Measurements from ENCODE around the gene PAQR7.

The PAQR7 gene

DNA sequence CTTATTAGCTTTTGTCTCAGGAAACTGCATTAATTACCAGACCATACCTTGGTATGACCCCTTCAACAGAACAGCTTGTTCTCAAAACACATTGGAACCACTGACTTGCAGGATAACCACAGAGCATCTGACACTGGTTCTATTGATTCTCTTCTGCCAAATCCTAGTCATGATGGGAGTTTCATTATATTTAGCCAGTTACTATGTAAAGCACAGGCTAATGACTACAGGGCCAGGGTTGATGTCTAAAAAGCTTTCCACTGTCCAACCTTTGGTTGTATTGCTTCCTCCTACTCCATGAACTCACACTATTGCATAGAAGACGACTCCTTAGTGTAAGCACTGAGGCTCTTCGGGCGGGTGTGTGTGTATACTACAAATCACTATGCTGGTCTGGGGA, 27.0 kb upstream of the PAQR7 start:
- DNase-seq (ENCODE audit: low read depth, low spot score), result no peak

DNA sequence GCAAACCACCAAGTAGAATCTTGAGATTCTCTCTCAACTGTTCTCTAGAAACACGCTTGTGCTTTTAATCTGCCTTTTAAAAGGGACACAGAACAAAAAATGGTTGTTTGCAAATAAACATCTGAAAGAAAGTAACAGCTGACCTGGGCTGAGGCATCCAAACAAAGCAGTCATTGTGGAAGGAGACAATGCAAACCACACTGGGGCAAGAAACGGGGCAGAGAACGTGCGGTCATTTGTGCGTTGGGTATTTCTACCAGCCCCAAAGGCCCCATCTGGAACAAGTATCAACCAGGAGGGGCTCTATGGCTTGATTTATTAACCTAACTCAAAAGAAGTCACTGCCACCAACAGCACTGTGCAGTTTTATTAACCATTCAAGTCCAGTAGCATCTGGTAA, 24.7 kb upstream of the PAQR7 start:
- DNase-seq (ENCODE audit: low read depth, low spot score), result no peak

DNA sequence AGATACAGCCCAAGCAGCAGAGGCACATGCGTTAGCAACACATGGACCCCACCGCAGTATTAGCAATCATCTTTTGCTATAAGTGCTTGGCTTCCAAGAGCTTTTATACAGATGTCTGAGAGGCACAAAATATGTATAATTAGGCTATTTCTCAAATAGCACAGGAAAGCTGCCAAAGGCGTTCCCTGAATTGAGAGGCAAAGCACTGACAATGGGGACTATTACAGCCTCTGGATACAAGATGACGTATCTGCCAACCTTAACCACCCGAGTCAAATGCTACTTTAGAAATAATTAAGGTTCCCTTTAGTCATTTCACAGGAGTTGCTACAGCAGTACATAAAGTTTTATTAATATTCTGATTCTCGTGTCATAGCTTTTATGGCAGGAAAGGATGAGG, 24.3 kb upstream of the PAQR7 start:
- no peak for DNase-seq (ENCODE audit: low read depth, low spot score)

DNA sequence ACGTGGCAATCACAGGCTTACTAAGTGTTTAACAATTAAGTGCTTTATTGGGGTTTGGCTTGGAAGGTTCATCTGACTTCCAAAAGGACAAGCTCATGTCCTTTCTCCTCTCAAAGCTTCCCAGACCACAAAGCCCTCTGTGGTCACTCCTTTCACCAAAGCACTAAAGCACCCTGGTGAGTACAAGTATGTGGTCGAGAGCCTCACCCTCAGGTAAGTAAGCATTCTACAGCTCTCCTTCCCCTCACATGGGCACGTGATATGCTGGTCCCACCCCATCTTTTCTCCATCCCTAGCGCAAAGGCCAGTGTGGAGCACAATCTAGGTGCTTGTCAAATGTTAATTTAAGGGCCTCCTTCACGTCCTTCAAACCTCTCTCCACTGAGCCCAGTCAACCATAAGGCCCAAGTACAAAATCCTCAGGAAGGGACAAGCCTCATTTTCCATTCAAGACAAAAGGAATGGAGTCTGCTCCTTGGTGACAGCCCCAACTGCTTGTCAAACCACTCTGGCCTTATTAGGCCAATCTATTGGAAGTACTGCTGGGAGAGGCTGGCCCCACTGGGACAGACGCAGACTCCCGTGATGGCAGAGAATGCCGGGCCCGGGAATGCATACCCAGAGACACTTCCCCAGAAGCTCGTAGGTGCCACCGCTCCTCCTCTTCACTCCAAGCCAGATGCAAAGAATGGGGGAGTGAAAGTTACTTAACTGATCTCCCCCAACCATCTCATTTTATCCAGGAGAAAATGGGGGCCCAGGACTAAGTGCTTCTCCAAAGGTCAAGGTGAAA, 22.9 kb upstream of the PAQR7 start:
- no peak for DNase-seq (ENCODE audit: low read depth, low spot score)

DNA sequence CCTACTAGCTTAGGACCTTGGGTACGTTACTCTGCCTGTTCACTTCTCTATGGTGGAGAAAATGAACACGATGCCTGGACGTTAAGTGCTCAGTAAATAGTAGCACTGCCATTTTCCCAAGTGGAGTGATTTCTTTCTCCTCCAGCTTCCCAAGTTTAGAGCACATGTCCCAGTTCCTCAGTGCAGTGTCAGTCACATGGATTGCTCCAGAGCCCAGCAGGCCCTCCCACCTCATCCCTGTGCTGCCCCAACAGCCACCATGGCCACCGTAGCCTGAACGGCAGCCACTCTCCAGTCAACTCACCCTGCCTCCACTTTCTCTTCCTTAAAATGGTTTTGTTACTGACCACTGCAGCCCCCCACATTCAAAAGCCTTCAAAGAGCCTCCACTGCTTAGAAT, 22.2 kb upstream of the PAQR7 start:
- no peak for DNase-seq (ENCODE audit: low read depth, low spot score)

DNA sequence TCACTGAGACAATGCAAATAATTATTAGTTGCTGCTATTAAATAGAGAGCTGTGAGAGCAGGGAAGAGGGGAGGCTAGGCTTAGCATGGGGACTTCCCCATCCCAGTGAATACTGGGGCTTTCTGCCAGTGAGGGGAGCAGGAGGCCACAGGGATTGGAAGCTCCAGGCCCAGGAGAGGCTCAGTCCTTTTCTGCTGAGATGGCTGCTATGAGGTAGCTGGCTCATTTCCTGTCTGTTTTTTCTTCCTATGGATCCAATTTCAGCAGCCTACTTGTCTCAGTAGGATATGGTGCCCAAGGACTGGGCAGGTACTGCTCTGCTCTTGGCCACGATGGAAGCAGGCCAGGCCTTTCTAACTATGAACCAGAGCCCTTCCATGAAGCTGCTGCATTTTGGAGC, 20.8 kb upstream of the PAQR7 start:
- no peak for DNase-seq (ENCODE audit: low read depth, low spot score)

DNA sequence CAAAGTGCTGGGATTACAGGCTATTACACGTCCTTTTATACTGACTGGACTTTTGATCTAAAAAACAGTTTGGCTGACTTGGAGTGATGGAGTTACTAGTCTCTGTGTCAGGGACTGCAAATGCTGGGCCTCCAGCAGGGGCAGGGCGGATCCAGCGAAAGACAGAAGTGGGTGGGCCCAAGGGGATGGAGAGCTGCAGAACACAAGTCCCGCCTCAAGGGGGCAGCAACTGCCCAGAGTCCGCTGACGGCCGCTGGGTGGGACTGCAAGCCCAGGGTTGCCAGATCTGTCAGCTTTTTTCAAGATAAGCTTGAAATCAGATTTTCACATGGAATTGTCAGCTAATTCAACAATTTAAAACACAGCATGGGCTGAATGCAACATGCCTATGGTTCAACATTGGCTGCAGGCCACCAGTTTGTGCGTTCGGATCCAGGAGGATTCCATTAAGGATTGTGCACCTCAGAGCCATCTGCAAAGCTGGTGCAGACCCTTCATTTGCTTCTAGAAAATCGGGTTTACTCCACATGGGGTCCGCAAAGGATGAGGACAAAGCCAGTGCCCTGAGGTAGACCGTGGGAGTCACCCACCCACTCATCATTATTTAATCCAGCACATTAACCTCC, 20.0 kb upstream of the PAQR7 start:
- peak; percentile 89 for DNase-seq (ENCODE audit: low read depth, low spot score)

DNA sequence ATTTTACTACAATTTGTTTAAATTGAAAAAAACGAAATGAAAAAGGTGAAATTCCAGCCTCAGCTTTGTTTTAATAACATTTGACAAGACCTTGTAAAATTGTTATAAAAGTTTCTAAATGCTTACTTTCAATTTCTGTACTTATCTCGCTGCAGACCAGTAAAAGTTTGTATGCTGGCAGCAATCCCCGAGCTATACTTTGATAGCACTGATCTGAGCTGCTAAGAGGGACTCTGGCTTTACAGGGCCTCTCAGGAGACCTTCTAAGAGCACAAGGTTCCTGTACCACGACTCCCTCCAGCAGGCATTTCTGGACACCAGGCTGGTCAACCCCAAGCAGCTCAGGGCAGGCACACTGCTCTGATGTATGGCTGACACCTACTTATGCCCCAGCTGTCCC, 17.6 kb upstream of the PAQR7 start:
- DNase-seq (ENCODE audit: low read depth, low spot score), result no peak

DNA sequence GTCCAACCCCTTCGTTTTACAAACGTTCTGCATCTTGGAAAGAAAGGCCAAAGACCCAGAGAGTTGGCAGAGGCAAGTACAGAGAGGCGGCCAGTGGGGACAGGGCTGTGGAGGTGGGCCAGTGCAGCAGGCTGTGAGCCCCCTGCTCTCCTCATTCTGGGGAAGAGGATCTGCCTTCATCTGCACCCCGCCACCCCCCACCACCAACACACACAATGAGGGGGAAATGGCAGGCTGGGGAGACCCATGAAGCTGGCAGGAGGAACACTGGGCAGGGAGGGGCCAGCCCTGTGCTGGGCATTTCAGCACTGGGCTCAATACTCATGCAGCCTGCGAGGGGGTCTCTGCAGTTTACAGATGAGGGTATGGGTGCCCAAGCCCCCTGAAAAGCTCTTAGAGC, 16.1 kb upstream of the PAQR7 start:
- DNase-seq (ENCODE audit: low read depth, low spot score), result no peak

DNA sequence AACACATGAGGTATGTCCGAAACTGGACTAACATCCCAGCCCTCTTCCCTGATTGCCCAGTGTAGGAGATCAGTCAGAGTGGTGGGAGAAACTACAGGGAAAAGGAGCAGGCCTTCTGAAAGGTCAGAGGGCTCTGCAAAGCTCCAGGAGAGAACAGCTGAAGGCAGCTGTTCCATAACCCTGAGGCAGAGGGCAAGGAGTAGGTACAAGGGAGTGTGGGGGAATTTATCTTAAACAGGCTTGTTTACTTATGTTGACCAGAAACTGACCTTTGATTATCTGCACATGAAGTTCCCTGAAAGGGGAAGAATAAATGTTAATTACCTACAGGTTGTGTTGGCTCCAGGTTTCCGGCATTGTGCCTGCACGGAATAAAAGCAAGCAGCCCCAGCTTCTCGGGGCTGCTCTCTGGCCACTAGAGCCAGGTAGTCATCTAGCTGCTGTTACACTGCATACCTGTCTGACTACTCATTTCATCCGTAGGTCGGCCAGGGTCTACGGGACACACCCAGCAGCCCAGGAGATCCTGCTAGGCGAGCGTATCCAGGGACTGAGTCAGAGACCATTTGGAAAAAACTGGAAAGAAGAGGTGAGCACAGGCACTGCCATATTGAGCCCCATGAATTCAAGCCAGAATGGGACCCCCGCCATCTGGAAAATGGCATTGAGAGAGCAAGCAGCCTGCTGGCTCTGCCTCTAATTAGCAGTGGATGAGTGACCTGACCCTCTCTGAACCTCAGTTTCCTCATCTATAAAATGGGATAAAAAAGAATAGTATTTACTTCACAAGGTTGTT, 14.9 kb upstream of the PAQR7 start:
- DNase-seq (ENCODE audit: low read depth, low spot score), result no peak

DNA sequence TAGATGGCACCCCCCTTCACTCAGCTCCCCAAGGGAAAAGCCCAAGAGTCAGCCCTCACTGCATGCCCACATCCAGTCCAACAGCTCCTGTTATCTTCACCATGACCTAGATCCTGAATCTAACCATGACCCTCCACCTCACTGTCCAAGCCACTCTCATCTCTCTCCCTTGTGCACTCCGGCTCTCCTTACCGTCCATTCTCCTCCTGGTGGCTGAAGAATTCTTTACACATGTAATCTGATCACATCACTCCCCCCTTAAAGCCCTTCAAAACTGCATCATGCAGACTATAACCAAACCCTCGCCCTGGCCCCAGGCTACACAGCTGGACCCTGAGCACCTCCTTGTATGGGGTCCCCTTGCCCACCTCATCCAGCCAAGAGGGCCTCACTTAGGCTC, 14.0 kb upstream of the PAQR7 start:
- DNase-seq (ENCODE audit: low read depth, low spot score), result no peak

DNA sequence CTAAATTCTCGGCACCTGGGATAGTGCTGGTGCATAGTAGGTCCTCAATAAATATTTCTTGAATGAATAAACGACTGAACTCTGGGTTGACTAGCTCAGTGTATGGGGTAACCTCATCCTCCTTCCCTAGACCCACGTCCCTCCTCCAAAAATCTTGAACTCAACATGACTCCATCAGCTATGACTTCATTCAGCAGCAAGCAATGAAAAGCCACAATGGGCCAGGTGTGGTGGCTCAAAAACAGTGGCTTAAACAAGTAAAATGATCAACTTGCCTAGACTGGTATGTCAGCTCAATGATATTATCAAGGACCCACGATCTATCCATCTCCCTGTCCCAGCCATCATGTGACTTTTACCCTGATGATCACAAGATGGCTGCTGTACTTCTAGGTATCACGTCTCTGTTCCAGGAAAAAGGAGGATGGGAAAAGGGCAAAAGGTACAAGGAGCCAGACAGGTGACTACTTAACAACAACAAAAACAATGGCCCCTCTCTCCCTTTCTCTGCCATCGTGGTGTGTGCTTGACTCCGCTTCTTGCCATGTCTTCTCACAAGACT, 13.0 kb upstream of the PAQR7 start:
- no peak for DNase-seq (ENCODE audit: low read depth, low spot score)

DNA sequence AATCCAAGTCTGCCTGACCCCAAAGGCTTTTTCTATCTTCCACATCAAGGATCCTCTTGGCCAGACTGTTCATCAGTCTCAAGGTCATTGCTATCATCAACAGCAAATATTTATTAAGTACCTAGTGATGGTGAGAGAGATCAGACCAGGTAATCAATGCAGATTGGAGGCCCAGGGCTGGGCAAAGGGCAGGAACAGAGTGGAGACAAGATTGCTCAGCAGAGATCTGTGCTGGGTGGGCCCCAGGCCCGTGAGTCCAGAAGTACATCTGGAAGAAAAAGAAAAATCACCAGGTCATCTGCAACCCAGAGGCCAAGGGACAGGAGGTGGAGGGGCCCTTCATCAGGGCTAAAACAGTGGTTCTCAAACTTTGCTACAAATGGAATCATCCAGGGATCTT, 10.1 kb upstream of the PAQR7 start:
- DNase-seq (ENCODE audit: low read depth, low spot score), result no peak

DNA sequence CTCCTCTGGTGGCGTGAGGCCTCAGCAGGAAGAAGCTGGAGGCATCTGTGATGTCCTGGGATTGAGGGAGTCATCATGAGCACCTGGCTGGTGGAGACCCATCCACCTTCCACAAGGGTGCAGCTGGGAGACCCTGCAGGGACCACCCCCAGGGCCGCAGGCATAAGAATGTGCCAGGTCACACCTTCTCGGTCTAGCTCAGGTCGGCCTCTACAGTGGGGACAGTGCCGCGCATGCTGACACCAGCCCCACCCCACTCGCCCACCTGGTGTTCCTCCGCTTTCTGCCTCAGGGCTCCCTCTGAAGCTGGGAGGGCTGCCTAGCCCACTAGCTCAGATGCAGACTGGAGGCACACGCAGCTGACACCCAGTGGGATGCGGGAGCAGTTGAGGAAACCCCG, 5.8 kb upstream of the PAQR7 start:
- no peak for DNase-seq (ENCODE audit: low read depth, low spot score)

DNA sequence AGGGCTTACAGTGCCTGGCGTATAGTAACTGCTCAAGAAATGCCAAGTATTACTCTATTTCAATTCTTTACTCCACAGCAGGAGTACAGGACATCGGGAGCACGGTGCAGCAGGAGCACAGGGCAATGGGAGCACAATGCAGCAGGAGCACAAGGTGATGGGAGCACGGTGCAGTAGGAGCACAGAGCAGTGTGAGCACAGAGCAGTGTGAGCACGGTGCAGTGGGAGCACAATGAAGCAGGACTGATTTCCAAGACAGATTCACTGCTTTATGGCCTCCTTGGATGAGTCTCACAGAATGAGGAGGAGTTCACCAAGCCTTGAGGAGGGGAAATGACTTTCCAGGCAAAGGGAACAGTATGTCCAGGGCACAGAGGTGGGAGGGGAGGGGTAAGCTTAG, 5.0 kb upstream of the PAQR7 start:
- DNase-seq (ENCODE audit: low read depth, low spot score), result no peak

DNA sequence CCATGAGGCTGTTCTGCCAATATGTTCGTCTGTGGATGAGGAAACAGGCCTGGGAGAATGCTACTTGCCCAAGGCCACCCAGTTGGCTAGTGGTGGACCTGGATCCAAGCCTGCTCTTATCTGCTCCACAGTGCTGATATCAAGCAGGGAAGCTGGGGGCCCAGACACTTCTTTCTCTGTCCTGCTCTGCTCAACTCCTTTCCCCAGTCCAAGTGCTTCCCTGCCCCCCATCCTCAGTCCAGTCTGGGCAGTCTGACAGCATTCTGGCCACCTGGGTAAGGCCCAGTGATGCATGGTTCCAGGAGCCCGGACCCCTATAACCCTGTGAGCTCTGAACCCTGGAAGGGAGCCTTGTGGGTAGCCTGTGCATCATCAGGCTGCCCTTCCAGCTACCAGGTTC, 4.2 kb upstream of the PAQR7 start:
- DNase-seq (ENCODE audit: low read depth, low spot score), result no peak

DNA sequence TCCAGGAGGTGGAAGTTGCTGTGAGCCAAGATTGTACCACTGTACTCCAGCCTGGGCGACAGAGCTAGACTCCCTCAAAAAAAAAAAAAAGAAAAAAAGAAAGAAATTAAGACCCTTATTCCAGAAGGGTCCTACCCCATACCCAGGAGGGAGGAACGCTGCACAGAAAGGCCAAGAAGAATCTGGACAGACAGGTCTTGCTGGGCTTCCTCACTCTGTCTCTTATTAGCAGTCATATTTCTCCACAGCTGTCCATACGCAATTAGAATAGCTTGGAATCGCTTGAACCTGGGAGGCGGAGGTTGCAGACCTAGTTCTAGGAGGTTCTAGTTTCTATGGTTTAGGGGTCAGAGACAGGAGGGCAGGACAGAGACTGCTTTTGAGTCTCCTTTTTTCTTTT, 3.2 kb upstream of the PAQR7 start:
- no peak for DNase-seq (ENCODE audit: low read depth, low spot score)

DNA sequence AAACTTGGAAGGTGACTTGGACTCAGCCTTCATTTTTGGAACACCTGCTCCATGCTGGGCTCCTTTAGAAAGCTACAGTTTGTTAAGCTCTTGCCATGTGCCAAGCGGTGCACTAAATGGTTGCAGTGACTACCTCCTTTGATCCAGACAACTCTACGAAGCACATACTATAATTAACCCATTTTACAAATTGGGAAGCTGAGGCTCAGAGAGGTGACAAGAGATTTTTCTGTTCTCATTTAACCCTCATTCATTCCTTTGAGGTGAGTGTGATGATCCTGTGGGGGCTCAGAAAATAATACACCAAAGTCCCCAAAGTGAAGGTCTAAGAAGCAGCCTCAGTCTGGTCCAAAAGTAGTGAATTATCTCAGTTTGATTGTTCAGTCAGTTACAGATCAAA, 1.6 kb upstream of the PAQR7 start:
- DNase-seq (ENCODE audit: low read depth, low spot score), result no peak

DNA sequence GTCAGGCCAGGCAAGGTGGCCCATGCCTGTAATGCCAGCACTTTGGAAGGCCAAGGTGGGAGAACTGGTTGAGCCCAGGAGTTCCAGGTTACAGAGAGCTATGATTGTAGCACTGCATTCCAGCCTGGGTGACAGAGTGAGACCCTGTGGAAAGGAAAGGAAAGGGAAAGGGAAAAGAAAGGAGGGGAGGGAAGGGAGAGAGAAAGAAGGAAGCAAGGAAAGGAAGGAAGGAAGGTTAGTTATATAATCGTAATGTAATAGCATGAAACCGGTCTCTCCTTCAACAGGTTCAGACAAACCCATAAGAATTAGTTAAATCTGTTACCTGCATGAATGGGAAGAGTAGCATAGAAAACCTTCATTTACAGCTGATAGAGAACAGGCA, 1.2 kb upstream of the PAQR7 start:
- no peak for DNase-seq (ENCODE audit: low read depth, low spot score)

DNA sequence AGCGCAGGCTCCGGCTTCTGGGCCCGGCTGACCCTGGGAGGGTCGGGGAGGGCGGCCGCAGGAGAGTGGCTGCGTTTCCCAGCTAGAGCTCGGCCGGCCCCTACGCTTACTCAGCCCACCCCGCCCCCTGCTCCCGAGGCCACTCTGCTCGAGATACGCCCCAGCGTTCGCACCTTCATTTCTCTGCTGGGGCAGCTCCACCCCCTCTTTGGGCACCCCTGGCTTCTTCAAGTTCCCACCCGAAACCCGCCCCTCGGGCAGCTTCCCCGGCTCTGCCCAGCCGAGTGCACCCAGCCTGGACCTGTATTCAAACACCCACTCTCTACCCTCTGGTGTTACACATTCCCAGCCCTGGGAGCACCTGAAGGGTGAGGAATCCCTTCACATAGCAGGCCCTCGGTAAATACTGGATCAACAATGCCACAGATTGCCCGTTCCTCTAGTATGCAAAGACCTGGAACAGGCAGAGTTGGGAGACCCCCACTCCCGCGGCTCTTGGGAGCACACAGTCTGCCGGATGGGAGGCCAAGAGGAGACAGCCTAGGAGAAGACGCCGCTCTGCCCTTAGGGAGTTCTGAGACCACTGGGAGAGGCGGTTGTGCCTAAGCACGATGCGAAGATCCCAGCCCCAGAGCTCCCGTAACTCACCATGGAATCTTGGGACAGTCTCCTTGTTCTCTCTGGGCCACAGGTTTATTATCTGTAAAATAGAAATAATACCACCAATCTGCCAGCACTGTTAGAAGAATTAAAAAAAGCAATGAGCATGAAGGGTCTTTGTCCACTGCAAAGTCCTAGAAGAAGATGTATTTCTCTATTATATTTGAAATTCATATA, 566 bp upstream of the PAQR7 start:
- DNase-seq (ENCODE audit: low read depth, low spot score), result no peak

DNA sequence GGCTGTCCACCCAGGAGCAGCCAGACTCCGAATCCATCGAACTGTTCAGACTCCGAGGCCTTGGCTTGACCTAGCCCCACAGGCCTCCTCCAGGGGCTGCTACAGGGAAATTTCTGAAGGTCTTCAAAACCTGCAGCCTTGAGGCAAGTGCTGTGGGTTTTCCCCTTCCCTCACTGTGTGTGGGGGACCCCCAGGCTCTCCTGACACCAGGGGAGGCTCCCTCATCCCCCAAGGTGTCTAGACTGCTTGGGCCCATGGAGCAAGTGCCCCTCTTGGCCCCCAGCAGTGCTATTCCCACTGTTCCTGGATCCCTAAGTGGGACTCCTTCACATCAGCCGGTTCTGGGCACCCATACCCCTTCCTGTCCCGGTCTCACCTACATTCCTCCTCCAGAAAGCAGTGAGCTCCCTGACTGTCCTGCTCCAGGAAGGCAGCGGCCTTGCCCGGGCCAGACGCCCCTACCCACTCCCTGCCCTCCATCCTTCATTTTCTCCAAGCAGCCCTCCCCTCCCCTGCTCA, 814 bp downstream of the PAQR7 start:
- no peak for DNase-seq (ENCODE audit: low read depth, low spot score)
